Panc1 (cell line): Measurements from ENCODE around the gene CDH13.

Source experiments
- POLR2AphosphoS5 ChIP-seq: IDR thresholded peaks from 2 replicates; pipeline ENCODE4 v1.6.1; 2012; ENCODE audit warnings: mild to moderate bottlenecking, low read depth, low read length, moderate library complexity
- REST ChIP-seq, 2 experiments: IDR thresholded peaks; 2 replicates each; pipeline ENCODE4 v1.6.1; 2011 to 2012; ENCODE audit warnings: low read depth in 2 of 2, control low read depth in 1 of 2, low read length in 1 of 2, mild to moderate bottlenecking in 1 of 2, moderate library complexity in 1 of 2; ENCODE audit not compliant: insufficient read depth in 1 of 2
- SIN3A ChIP-seq: IDR thresholded peaks from 2 replicates; pipeline ENCODE4 v1.6.1; 2012; ENCODE audit warnings: low read depth, mild to moderate bottlenecking, low read length, moderate library complexity, borderline replicate concordance; ENCODE audit not compliant: insufficient read depth
- TCF7L2 ChIP-seq: IDR thresholded peaks from 2 replicates; pipeline ENCODE4 v1.6.1; 2011; ENCODE audit warnings: mild to moderate bottlenecking, low read depth, low read length, inconsistent platforms
- TF ChIP-seq, protein P1 (sequence below): fragments of 450-650 bp; IDR thresholded peaks from 2 replicates; pipeline ENCODE4 v1.5.1; 2017; ENCODE audit warnings: mild to moderate bottlenecking

DNA sequence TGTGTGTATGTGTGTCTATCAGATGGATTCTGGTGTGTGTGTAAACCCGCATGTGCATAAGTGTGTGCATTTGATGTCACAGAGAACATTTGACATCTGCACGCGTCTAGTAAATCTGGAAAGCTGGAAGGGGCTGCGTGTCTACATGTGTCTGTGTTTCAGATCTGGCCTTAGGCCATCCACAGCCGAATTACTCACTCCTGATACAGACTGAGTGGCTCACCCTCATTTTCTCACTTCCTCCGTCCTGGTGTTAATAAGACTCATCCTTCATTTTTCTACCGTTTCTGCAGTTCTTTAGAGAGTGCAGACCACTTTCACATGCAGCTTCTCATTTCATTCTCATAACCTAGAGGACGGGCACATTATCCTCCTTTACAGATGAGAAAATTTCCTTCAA lies 491.6 kb downstream of the CDH13 start:
- TF ChIP-seq SIN3A (no peak), REST (IDR thresholded peaks at IDR 0.05; ENCODE audit: insufficient read depth in 1 of 2, low read depth in 2 of 2, low read length in 1 of 2) (no peak), TCF7L2 (no peak), POLR2AphosphoS5 (no peak)
- TF ChIP-seq, protein P1, sequence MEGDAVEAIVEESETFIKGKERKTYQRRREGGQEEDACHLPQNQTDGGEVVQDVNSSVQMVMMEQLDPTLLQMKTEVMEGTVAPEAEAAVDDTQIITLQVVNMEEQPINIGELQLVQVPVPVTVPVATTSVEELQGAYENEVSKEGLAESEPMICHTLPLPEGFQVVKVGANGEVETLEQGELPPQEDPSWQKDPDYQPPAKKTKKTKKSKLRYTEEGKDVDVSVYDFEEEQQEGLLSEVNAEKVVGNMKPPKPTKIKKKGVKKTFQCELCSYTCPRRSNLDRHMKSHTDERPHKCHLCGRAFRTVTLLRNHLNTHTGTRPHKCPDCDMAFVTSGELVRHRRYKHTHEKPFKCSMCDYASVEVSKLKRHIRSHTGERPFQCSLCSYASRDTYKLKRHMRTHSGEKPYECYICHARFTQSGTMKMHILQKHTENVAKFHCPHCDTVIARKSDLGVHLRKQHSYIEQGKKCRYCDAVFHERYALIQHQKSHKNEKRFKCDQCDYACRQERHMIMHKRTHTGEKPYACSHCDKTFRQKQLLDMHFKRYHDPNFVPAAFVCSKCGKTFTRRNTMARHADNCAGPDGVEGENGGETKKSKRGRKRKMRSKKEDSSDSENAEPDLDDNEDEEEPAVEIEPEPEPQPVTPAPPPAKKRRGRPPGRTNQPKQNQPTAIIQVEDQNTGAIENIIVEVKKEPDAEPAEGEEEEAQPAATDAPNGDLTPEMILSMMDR = no peak
